IPS-15b (cell line): ENCODE measurements around the gene NOD1.
"Not testable (repeated sequence)": the region's sequence is repeated elsewhere in the genome, so short reads cannot be mapped to it uniquely, and the experiment has no call there.

Source experiments
- H3K27me3 ChIP-seq: one replicate; pipeline ENCODE4 v1.6.1; 2013; ENCODE audit warnings: low read length; ENCODE audit not compliant: control insufficient read depth, insufficient read depth
- H3K36me3 ChIP-seq: one replicate; pipeline ENCODE4 v1.6.1; 2013; ENCODE audit warnings: low read length; ENCODE audit not compliant: control insufficient read depth, insufficient read depth
- H3K4me1 ChIP-seq: one replicate; pipeline ENCODE4 v1.6.1; 2013; ENCODE audit warnings: mild to moderate bottlenecking, low read length; ENCODE audit not compliant: control insufficient read depth, insufficient read depth
- H3K4me3 ChIP-seq: one replicate; pipeline ENCODE4 v1.5.1; 2013; ENCODE audit warnings: low read depth, low read length
- H3K9ac ChIP-seq: one replicate; pipeline ENCODE4 v1.6.1; 2013; ENCODE audit warnings: low read depth, mild to moderate bottlenecking, low read length
- H3K9me3 ChIP-seq: one replicate; pipeline ENCODE4 v1.6.1; 2013; ENCODE audit warnings: mild to moderate bottlenecking, low read length; ENCODE audit not compliant: control insufficient read depth, insufficient read depth

The NOD1 gene

GRCh38 chr7:30421647-30422196 lies 56.9 kb downstream of the NOD1 start:
- H3K36me3 ChIP-seq, result no peaks in the 10 kb centered on the region
- H3K27me3 ChIP-seq, result no peaks in the 10 kb centered on the region
- H3K4me3 ChIP-seq, result no peak overlapping the region
- H3K9ac ChIP-seq, result no peak overlapping the region
- no peaks in the 10 kb centered on the region for H3K4me1 ChIP-seq
- H3K9me3 ChIP-seq, result no peaks in the 10 kb centered on the region

- Histone ChIP-seq H3K9ac (no peak overlapping the region), H3K36me3 (no peaks in the 10 kb centered on the region), H3K27me3 (no peaks in the 10 kb centered on the region), H3K4me1 (no peaks in the 10 kb centered on the region), H3K9me3 (no peaks in the 10 kb centered on the region), H3K4me3 (no peak overlapping the region)
These were observed 57.9 kb downstream of the NOD1 start for GRCh38 chr7:30420662-30421061.

- not testable (repeated sequence) for H3K27me3 ChIP-seq, H3K9ac ChIP-seq, H3K36me3 ChIP-seq, H3K4me1 ChIP-seq, H3K4me3 ChIP-seq, H3K9me3 ChIP-seq
These were observed 58.5 kb downstream of the NOD1 start for GRCh38 chr7:30420080-30420479.

- peaks cover 5% of the 10 kb centered on the region for H3K9me3 ChIP-seq
- H3K4me3 ChIP-seq, result no peak overlapping the region
- H3K27me3 ChIP-seq, result no peaks in the 10 kb centered on the region
- H3K36me3 ChIP-seq, result no peaks in the 10 kb centered on the region
- H3K4me1 ChIP-seq, result peaks cover 2% of the 10 kb centered on the region
- no peak overlapping the region for H3K9ac ChIP-seq
These were observed 64.7 kb downstream of the NOD1 start for GRCh38 chr7:30413864-30414263.

- Histone ChIP-seq H3K36me3 (no peaks in the 10 kb centered on the region), H3K4me1 (peaks cover 2% of the 10 kb centered on the region), H3K9me3 (peaks cover 5% of the 10 kb centered on the region), H3K4me3 (no peak overlapping the region), H3K9ac (no peak overlapping the region), H3K27me3 (no peaks in the 10 kb centered on the region)
These were observed 65.6 kb downstream of the NOD1 start for GRCh38 chr7:30412782-30413504.

GRCh38 chr7:30411897-30412296 lies 66.7 kb downstream of the NOD1 start:
- Histone ChIP-seq H3K27me3 (no peaks in the 10 kb centered on the region), H3K9ac (no peak overlapping the region), H3K36me3 (no peaks in the 10 kb centered on the region), H3K9me3 (peaks cover 5% of the 10 kb centered on the region), H3K4me1 (peaks cover 2% of the 10 kb centered on the region), H3K4me3 (no peak overlapping the region)

- no peaks in the 10 kb centered on the region for H3K36me3 ChIP-seq
- peaks cover 2% of the 10 kb centered on the region for H3K4me1 ChIP-seq
- H3K9ac ChIP-seq, result no peak overlapping the region
- H3K9me3 ChIP-seq, result peaks cover 5% of the 10 kb centered on the region
- H3K4me3 ChIP-seq, result no peak overlapping the region
- no peaks in the 10 kb centered on the region for H3K27me3 ChIP-seq
These were observed 67.4 kb downstream of the NOD1 start for GRCh38 chr7:30411173-30411572.

GRCh38 chr7:30406664-30407425 lies 71.7 kb downstream of the NOD1 start:
- no peaks in the 10 kb centered on the region for H3K4me1 ChIP-seq
- no peaks in the 10 kb centered on the region for H3K36me3 ChIP-seq
- H3K9ac ChIP-seq, result no peak overlapping the region
- H3K4me3 ChIP-seq, result no peak overlapping the region
- no peaks in the 10 kb centered on the region for H3K27me3 ChIP-seq
- no peaks in the 10 kb centered on the region for H3K9me3 ChIP-seq

GRCh38 chr7:30405179-30405578 lies 73.4 kb downstream of the NOD1 start:
- no peaks in the 10 kb centered on the region for H3K27me3 ChIP-seq
- H3K9me3 ChIP-seq, result no peaks in the 10 kb centered on the region
- H3K4me3 ChIP-seq, result no peak overlapping the region
- no peaks in the 10 kb centered on the region for H3K36me3 ChIP-seq
- no peak overlapping the region for H3K9ac ChIP-seq
- H3K4me1 ChIP-seq, result no peaks in the 10 kb centered on the region

- no peaks in the 10 kb centered on the region for H3K27me3 ChIP-seq
- no peaks in the 10 kb centered on the region for H3K4me1 ChIP-seq
- no peak overlapping the region for H3K4me3 ChIP-seq
- no peaks in the 10 kb centered on the region for H3K9me3 ChIP-seq
- H3K36me3 ChIP-seq, result no peaks in the 10 kb centered on the region
- no peak overlapping the region for H3K9ac ChIP-seq
These were observed 75.1 kb downstream of the NOD1 start for GRCh38 chr7:30403477-30403876.

GRCh38 chr7:30396389-30396788 lies 82.2 kb downstream of the NOD1 start:
- Histone ChIP-seq H3K4me1 (peaks cover 6% of the 10 kb centered on the region), H3K9ac (no peak overlapping the region), H3K9me3 (no peaks in the 10 kb centered on the region), H3K4me3 (no peak overlapping the region), H3K36me3 (no peaks in the 10 kb centered on the region), H3K27me3 (no peaks in the 10 kb centered on the region)

GRCh38 chr7:30395676-30396075 lies 82.9 kb downstream of the NOD1 start:
- no peaks in the 10 kb centered on the region for H3K27me3 ChIP-seq
- H3K4me1 ChIP-seq, result peaks cover 11% of the 10 kb centered on the region
- no peak overlapping the region for H3K9ac ChIP-seq
- no peak overlapping the region for H3K4me3 ChIP-seq
- no peaks in the 10 kb centered on the region for H3K36me3 ChIP-seq
- H3K9me3 ChIP-seq, result no peaks in the 10 kb centered on the region
